Activated CD4-positive, alpha-beta T cell treated with anti-CD3 and anti-CD28 coated beads for 24 hours (primary cell): ENCODE results near the gene OSBPL3.

Source experiments
- DNase-seq, 2 donors: peaks; one replicate each; pipeline ENCODE4 v3.0.0-alpha.2; 2020; ENCODE audit warnings: low read depth in 2 of 2

The OSBPL3 gene

DNA sequence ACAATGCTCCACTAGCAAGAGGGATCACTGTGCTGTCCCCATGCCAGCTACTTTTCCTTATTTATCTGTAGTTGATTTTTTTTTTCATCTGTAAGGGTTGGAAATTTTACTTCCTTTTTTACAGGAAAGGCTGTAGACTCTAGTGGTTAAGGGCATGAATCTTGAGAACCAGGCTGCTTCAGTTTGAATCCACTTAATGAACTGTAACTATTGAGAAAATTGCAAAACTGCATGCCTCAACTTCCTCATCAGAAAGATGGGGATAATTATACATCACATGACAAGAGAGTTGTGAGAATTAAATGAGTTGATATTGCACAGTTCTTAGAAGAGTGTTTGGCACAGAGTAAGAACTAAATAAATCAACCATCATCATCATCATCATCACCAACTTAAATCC lies 116.4 kb downstream of the OSBPL3 start:
- no peak for DNase-seq

DNA sequence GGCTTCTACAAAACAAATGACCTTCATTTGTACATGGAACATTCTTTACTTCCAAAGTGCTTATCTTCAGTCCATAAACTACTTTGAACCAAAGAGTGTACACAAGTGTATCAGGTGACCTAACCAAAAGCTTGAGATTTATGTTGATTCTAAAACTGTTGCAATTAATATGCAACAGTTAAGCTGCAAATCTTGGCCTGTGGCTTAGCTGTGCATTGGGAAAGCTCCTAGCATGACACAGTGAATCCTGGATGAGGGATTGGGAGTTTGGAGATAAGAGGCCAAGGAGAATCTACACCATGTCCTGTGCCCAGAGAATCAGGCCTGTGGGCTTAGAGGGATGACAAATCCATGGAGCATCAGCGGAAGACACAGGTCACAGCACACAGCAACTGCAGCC lies 117.5 kb downstream of the OSBPL3 start:
- no peak for DNase-seq

DNA sequence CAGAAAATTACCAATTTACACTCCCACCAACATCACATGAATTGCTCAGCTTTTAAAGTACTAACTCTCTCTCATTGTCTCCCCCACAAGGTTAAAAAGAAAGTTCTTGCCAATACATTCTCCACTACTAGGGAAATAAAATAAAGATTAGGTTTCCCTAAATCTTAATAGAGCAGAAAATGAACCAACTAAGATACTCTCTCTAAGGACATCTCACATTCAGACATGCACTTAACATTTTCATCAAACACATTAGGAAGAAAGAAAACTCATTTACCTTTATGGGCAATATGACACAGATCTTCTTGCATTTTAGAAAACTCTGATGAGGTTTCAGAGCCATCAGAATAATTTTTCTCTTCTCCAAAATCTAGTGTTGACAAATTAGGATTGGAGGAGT lies 118.6 kb downstream of the OSBPL3 start:
- DNase-seq: no peak

DNA sequence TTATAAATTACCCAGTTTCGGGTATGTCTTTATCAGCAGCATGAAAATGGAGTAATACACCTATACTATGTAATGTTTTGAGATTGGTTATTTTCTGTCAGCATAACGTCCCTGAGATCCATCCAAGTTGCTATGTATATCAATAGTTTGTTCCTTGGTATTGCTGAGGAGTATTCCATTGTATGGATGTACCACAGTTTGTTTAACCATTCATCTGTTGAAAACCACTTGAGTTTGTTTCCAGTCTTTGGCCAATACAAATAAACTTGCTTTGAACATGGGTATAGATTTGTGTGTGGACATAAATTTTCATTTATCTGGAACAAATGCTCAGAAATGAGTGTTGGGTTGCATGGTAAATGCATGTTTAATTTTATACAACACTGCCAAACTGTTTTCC lies 119.4 kb downstream of the OSBPL3 start:
- DNase-seq: no peak

DNA sequence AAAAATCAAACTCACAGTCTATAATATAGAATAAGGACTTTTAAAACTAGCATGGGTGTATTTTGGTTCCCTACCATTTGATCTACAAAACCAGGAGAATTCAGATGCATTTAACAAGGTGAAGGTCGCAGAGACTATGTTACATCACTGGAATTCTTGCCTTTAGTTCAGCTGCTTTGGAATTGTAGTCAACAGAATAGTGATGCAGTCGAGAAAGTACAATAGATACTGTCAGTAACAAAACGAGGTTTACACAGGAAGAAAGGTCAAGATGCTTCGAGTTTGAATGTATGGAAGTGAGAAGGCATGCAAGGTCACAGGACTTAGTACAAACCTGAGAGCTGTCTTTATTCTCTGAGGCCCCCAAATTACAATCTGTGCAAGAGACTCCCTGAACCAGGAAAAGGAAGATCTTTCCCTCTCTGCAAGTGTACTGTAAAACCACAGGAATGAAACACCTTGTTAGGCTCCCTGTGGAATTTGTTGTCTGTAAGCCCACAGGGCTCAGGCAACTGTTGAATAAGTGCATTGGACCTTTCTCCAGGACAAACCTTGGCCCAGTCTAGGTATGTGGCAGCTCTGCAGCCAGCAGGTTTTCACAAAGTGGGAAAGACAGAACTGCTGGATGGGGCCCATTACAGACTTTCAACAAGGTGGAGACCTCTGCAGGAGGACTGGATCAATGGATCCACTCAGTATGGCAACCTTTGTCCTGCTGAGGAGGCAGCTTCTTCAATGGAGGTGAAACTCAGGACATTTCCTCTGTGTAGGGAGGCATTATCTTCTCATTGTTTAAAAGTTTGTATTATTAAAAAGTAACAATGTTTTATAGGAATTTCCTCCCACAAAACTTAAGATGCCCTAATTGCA lies 121.6 kb downstream of the OSBPL3 start:
- DNase-seq: no peak

DNA sequence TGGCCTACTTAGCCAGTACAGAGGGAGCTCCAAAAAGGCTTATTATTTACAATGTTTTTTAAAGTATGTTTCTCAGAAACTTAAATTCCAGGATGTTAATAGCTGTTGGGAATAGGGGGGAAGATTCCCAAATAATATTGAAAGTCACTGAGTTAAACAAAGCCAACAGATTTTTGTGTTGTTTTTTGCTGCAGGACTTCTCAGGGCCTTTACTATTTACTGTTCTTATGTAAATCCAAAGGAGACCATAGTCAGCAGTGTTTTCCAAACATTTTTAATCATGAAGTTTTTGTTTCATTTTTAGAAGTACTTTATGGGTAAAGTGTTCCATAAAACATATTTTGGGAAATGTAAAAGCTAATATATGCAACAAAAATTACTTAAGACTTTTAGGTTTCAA lies 122.4 kb downstream of the OSBPL3 start:
- no peak for DNase-seq

DNA sequence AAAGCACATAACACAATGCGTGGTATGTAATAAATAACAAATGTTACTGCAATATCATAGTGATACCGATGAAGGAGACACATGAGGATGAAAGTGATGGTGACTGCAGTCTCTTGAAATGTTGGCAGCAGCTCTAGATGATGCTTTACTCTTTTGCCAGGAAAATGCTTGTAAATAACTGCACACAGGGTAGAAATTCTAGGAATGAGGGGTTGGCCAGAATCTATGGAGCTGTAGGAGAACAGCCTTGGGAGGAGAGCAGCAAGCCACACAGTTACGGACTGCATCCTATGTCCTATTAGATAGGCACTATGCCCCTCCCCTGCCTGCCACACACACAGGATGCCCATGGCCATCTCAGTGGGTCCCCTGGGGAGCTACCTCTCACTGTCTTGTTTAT lies 125.1 kb downstream of the OSBPL3 start:
- no peak for DNase-seq

DNA sequence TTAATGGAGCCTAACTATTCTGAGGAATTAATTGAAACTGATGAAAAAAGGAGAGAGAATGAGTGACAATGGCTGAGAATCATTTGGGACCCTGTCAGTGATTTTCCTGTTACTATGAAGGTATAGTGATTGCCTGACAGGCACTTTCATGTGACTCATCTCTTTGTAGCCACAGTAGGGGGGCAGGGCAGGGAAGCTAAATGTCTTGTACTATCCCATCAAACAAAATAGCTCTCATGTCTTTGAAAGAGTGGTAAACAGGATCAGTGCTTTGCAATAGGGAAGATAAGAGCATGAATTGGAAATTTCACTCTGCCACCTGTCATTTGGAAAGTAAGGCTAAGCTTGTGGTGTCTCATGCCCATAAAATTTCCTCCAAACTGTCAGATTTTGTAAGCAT lies 128.2 kb downstream of the OSBPL3 start:
- peak; percentile 8 to 15 for DNase-seq

DNA sequence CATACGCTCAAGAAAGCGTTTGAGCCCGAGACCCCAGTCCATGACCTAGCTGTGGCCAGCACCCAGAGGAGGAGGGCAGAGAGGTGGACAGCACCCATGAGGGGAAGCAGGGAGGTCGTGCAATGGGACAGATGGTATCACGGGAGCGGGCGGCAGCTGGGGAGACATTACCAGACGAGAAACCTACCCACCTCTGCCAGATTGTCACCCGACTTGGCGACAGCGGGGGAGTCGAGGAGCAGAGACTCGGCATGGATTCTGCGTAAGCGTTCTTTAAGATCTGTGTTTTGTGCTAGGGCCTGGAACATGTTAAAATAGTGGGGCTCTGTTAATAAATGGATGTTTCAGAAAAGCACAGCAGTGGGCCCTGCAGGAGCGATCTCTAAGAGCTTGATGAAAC lies 131.1 kb downstream of the OSBPL3 start:
- DNase-seq: no peak

DNA sequence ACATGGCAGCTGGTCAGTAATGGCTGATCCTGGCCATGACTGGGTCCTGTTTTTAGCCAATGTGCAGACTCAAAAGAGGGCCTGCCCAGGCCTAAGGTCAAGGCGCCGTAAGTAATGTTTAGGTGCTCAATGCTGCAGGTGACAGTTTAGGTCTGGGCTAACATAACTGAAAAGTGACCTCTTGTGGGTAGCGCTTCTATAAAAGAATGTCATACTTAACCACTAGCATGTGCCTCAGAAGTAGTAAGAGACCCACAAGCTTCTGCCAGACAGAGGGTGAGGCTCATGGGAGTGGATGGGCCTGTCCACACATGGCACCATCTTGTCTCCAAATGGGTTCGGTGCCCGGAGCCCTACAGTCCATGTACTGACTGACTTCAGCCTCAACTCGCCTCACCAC lies 132.2 kb downstream of the OSBPL3 start:
- DNase-seq: no peak

DNA sequence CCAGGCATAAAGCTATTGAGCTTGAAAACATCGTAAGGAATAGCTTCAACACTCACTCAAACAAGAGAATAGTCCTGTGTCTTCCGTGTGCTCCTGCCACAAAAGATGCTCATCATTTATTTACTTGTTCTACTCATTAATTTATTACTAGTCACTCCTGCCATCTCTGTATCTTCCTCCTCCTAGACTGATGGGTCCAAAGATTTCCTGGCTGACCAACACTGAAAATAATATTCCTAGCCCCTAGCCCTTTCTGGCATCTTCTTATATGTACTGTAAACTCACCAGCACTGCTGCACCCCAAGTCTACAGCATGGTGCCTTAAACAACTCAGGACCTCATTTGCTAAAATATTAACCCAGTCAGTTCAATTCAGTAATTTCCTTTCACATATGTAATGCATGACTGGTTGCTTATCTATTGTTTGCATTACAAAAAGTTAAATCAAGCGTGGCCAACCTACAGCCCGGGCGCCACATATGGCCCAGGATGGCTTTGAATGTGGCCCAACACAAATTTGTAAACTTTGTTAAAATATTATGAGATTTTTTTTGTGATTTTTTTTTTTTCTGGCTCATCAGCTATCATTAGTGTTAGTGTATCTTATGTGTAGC lies 136.1 kb downstream of the OSBPL3 start:
- no peak for DNase-seq

DNA sequence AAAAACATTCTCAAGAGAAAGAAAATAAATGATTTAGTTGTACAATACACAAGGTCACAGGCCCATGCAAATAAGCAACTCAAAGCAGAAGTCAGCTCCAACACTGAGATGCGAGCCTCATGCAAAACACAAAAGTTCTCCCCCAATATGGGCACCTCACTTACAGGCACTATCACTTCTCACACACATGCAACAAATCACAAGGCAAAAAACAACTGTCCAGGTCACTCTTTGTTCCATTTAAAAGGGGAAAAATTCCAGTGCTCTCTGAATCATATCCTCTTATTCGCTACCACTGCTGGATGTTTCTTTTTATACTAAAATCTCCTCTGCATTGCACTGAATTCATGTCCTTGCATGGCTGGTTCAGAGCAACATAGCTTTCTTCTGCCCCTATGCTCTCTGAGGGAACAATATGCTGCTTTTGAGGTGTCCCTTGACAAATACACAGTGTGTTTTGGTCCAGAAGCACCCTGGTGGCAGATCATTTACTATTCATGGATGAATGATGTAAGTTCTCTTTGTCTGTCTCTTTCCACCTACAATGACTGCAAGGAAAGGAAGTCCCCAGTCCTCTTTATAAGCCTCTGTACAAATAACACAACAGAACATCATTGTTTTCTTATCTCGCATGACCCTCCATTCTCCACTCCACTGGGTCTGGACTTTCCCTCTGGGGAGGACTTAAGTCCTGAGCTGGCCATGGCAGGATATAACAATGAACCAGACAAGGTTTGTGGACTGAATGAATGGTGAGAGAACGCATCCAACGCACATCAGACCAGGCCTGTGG lies 137.3 kb downstream of the OSBPL3 start:
- no peak for DNase-seq

DNA sequence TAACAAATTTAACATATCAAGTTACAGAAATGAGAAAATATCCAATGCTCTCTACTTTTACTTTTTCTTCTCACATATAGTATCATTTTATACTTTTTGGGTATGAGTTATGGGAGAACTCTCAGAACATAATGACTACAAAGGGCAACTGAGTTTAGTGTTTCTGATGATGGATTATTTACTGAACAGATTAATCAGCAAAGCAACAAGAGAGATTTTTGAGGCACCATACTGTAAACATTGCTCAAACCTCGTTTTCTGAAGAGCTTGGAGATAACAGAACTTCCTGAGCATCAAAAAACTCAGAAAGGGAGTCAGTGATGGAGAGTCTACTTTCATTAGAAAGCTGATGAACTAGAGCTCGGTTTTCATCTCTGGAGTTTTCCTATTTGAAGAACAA lies 137.9 kb downstream of the OSBPL3 start:
- no peak for DNase-seq

DNA sequence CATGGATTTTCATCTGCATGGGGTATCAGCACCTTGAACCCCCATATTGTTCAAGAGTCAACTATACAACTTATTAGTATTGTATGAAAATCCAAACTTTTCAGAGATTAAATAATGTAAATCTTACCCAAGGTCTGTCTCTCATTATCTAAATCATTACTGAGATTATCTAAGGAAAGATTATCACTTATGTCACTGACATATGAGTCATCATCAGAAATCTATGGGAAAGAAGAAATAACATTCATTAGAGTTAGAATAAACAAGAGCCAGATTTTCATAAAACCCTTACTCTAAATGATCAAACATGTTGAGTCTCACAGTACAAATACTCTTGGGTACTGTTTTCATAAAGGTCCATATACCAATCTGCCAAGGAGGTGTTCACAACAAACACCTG lies 139.4 kb downstream of the OSBPL3 start:
- no peak for DNase-seq

DNA sequence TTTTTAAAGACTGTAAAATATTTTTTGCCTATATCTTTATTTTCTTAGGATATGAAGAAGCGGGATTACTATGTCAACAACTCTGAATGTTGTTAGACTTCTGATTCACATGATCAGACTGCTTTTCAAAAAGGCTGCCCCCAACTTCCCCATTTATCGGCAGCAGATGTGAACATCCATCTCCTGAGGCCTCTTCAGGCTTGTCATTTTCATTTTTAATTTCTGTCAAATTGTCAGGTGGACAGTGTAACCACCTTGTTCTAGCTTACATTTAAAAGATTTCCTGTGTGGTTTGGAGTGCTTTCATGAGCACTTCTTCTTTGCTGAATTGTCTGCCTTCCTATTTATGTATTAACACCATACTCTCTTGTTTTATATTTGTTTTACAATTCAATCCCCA lies 143.9 kb downstream of the OSBPL3 start:
- no peak for DNase-seq

DNA sequence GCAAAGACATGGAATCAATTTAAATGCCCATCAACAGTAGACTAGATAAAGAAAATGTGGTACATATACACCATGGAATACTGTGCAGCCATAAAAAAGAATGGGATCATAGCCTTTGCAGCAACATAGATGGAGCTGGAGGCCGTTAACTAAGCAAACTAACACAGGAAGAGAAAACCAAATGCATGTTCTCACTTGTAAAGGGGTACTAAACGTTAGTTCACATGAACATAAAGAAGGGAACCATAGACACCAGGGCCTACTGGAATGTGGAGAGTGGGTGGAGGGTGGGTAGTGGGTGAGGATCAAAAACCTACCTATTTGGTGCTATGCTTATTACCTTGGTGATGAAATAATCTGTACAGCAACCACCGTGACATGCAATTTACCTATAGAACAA lies 144.3 kb downstream of the OSBPL3 start:
- DNase-seq: no peak

DNA sequence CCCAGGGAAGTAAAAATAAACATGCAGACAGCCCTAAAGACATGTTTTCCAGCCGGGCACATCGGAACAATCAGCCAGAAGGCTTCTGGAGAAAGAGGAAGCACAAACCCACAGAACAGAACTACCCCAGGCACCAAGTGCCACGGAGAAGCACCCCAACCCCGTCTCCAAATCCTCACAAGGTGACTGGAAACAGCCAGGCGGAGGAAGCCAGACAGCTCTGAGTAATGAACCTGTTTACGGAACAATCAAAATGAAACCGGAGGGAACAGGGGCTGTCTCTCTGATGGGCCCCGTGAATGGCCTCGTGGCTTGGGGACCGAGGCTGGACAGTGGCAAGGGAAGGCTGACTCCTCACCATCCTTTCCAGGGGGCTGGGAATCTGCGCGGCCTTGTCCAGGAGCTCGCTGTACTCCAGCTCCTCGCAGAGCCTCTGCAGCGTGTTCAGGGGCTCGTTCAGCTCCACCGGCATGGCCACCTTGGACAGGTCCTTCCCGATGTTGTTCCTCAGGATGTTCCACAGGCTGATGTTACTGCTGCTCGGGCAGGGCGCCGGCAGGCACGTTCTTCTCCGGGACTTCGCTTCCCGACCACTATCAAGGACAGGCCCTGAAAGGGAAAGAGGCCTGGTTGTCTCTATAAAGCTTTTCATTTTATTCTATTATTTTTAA lies 145.7 kb downstream of the OSBPL3 start:
- DNase-seq: no peak

DNA sequence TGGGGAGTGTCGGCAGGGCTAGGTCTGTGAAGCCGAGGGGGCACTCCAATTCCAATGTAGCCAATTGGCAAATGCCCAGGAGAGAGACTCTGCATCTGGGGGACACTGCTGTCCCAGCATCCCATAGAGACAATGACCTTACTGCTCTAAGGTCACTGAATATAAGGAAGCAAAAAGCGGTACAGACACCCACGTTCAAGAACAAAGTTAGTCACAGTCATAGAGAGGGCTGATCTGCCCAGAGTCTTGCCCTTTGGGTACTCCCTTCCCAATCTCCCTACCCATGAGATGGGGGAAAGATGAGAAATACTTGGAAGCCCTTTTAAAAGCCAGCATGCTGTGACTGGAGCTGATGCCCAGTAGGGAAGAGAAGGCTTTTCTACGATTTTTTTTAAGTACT lies 146.4 kb downstream of the OSBPL3 start:
- DNase-seq: no peak

DNA sequence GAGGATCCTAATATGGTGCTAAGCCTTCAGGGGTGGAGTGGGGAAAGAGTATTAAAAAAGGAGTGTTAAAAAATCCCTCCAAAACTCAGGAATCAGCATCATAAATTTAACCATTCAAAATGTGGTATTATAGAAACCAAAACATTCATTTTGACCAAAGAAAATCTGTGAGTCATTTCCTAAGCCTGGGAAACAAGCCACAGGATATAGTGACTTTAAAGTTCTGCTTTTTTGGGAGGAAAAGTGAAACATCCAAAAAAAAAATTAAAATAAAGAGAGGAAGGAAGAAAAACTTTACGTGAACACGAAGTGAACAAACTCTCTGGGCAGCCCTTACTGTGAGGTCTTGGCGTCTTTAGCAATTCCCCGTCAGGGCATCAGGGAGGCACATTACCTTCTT lies 148.7 kb downstream of the OSBPL3 start:
- no peak for DNase-seq

DNA sequence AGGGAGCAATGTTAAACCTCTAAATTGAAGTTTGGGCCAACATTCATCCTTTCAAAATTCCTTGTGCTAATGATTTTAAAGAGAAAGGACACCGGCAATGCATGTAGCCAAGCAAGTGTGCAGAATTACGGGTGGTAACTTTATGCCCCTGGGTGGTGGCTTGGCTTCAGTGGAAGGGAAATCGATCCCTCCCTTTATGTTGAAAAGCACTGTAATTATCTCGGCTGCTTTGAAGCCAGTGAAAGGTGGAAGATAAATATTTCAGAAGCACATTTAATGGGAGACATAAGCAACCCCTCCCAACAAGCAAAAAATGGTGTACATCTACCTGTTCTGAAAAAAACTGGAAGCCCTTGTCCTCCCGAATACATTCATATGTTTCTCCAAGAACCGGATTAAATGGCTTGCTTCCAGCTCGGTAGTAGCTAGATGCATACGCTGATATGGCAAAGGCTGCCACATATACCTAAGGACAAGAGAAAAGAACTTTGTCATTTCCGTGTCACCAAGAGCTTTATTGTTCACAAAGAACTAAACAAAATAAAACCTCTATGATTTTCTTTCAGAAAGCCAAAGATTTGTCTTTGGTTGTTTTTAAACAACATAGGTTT lies 149.4 kb downstream of the OSBPL3 start:
- DNase-seq: no peak

DNA sequence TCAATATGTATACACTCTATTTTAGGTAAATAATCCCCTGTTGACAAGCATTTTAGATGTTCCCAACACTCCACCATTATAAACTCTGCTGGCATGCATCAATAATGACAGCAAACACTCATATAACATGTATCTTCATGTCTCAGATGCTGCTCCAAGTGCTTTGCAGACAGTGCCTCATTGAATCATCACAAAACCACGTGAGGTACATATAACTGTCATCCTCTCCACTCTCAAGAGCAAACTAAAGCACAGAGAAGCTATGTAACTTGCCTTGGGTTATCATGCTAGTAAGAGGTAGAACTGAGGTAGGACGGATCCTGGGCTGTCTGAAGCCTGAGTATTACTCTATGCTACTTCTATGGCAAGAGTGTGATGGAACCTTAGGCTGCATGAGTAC lies 150.2 kb downstream of the OSBPL3 start:
- no peak for DNase-seq
